ENCODE results near the gene NHSL2.

GRCh38 chrX:71873459-71873833, 37.2 kb upstream of the NHSL2 start:
- TF ChIP-seq, protein P1, sequence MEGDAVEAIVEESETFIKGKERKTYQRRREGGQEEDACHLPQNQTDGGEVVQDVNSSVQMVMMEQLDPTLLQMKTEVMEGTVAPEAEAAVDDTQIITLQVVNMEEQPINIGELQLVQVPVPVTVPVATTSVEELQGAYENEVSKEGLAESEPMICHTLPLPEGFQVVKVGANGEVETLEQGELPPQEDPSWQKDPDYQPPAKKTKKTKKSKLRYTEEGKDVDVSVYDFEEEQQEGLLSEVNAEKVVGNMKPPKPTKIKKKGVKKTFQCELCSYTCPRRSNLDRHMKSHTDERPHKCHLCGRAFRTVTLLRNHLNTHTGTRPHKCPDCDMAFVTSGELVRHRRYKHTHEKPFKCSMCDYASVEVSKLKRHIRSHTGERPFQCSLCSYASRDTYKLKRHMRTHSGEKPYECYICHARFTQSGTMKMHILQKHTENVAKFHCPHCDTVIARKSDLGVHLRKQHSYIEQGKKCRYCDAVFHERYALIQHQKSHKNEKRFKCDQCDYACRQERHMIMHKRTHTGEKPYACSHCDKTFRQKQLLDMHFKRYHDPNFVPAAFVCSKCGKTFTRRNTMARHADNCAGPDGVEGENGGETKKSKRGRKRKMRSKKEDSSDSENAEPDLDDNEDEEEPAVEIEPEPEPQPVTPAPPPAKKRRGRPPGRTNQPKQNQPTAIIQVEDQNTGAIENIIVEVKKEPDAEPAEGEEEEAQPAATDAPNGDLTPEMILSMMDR (IDR thresholded peaks at IDR 0.05) = no peak
- TF ChIP-seq EP300 (IDR thresholded peaks at IDR 0.05) = no peak
